ENCODE data around the gene PHOSPHO2. TPM values are rescaled to one million over a fixed set of nuclear protein-coding genes. Genes with fewer than 3 reads are reported as not detected.

Gene PHOSPHO2
- total RNA-seq, 3 donors from 2014 or later: 9.1 to 17.4 (median 16.2) TPM

DNA sequence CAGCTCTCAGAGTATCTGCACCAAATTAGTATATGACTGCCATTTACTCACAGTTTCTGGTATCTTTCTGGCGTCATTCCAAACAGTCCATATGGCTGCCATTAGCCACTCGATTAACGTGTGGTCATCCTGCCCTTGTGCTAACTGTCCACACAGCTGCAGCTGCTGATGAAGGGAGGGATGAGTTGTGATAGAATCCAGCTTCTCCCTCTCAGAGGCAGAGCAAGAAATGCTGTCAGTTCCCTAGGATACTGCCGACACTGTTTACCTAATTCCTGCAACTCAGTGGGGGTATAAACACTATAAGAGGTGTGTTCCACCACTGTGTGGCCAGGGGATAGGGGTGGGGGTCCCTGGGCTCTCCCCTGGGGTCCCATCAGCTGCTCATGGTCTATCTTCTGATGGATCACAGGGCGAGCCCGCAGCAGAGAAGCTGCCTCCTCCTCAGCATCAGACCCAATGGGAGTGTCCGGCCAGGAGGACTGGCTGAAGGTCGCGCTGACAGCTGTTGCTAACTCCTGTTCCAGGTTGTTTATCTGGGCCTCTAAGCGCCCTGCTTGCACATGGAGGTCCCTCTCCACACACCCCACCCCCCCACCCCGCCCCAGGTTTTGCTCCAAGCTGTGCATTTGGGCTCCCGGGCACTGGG, 22.1 kb downstream of the PHOSPHO2 start:
- Histone ChIP-seq H3K36me3 (no peaks in the 10 kb centered on the region), H3K27me3 (no peaks in the 10 kb centered on the region), H3K9me3 (no peaks in the 10 kb centered on the region), H3K4me1 (no peaks in the 10 kb centered on the region), H3K27ac (peak overlapping the region in 1 of 2 donors; percentile 43), H3K4me3 (peak overlapping the region in 1 of 3 donors; percentile 62)
- intact Hi-C loops (cut with DNase I; ENCODE audit: low total_unique reads): no loop called here
- TF ChIP-seq, protein P1, sequence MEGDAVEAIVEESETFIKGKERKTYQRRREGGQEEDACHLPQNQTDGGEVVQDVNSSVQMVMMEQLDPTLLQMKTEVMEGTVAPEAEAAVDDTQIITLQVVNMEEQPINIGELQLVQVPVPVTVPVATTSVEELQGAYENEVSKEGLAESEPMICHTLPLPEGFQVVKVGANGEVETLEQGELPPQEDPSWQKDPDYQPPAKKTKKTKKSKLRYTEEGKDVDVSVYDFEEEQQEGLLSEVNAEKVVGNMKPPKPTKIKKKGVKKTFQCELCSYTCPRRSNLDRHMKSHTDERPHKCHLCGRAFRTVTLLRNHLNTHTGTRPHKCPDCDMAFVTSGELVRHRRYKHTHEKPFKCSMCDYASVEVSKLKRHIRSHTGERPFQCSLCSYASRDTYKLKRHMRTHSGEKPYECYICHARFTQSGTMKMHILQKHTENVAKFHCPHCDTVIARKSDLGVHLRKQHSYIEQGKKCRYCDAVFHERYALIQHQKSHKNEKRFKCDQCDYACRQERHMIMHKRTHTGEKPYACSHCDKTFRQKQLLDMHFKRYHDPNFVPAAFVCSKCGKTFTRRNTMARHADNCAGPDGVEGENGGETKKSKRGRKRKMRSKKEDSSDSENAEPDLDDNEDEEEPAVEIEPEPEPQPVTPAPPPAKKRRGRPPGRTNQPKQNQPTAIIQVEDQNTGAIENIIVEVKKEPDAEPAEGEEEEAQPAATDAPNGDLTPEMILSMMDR (IDR thresholded peaks at IDR 0.05): no peak
- no peak for TF ChIP-seq POLR2AphosphoS5 (IDR thresholded peaks at IDR 0.05)
- TF ChIP-seq POLR2A (IDR thresholded peaks at IDR 0.05): no peak
- no peak for DNase-seq (ENCODE audit: low spot score in 2 of 2)

DNA sequence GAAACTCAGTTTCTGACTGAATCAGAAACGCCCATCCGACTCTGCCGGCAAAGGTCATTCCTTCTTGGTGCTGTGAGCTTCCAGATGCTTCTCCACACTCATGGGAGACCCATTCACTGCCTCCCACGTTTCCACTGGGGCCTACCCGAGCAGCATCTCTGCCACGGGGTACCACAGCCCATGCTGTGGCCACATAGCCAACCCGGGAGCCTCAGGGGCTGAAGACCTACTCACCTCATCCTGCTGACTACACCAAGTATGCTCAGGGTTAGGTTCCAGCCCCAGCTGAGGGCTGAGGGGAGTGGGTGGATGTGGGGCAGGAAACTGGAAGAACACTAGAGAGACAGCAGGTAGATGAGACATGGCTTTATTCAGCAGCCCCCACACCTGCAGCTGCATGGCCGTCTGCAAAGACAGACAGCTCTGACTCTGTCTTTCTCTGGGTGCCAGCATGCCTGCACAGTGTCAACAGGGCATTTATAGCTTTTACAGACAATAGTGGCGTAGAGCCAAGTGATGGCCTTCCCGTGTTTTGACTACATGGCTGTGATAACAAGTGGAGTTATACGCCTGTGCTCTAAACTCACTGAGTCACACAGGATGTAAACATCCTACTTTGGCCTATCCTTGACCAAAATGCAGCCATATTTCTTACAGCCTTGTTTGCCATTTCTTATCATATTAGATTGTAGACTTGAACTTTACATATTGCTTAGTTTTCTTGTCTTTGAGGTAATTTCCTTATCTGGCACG, 22.8 kb downstream of the PHOSPHO2 start:
- H3K4me3 ChIP-seq: no peak overlapping the region
- intact Hi-C loops (cut with DNase I; ENCODE audit: low total_unique reads): no loop called here
- H3K27ac ChIP-seq: peak overlapping the region in 1 of 2 donors; percentile 43
- DNase-seq (ENCODE audit: low spot score in 2 of 2): no peak
- H3K36me3 ChIP-seq: no peaks in the 10 kb centered on the region
- H3K4me1 ChIP-seq: no peaks in the 10 kb centered on the region
- TF ChIP-seq, protein P1 (IDR thresholded peaks at IDR 0.05): no peak
- TF ChIP-seq POLR2A (IDR thresholded peaks at IDR 0.05): no peak
- no peak for TF ChIP-seq POLR2AphosphoS5 (IDR thresholded peaks at IDR 0.05)
- H3K27me3 ChIP-seq: no peaks in the 10 kb centered on the region
- no peaks in the 10 kb centered on the region for H3K9me3 ChIP-seq

DNA sequence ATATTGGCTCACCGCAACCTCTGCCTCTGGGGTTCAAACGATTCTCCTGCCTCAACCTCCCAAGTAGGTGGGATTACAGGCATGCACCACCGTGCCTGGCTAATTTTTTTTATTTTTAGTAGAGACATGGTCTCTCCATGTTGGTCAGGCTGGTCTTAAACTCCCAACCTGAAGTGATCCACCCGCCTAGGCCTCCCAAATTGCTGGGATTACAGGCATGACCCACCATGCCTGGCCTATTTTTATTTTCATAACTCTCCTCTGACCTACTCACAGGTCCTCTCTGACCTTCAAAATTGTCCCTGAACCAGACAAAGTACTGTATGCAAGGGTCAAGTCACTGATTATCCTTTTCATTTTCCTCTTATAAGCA, 23.4 kb downstream of the PHOSPHO2 start:
- H3K27me3 ChIP-seq: no peaks in the 10 kb centered on the region
- no peaks in the 10 kb centered on the region for H3K4me1 ChIP-seq
- intact Hi-C loops (cut with DNase I; ENCODE audit: low total_unique reads): no loop called here
- no peaks in the 10 kb centered on the region for H3K36me3 ChIP-seq
- H3K27ac ChIP-seq: no peak overlapping the region
- TF ChIP-seq POLR2AphosphoS5 (IDR thresholded peaks at IDR 0.05) (no peak), POLR2A (IDR thresholded peaks at IDR 0.05) (no peak)
- TF ChIP-seq, protein P1 (IDR thresholded peaks at IDR 0.05): no peak
- no peak overlapping the region for H3K4me3 ChIP-seq
- no peaks in the 10 kb centered on the region for H3K9me3 ChIP-seq
- DNase-seq (ENCODE audit: low spot score in 2 of 2): no peak

DNA sequence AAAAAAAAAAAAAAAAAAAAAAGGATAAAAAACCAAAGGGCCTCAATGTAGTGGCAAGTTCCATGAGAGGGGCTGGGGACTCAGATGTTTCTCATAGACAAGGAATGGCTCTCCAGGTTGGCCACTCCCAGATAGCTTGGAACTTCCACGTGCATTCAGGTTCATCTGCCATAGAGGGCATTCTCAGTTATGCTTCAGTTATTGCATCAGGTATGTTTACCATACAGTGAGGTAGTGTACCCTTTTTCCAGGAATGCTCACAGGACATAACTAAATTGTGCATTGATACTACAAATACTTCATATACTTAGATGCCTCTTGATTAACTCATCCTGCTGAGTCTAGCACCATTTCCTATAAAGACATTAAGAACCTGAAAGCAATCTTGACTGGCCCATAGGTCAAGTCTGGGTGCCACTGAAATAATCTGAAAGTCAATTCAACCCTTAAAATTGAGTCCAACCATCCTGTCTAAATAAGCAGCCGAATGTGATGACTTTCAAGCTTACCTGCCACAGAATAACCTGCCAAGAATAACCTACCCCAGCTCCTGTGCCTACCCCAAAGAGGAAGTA, 24.7 kb downstream of the PHOSPHO2 start:
- H3K36me3 ChIP-seq: no peaks in the 10 kb centered on the region
- no peak overlapping the region for H3K4me3 ChIP-seq
- DNase-seq (ENCODE audit: low spot score in 2 of 2): no peak
- H3K27me3 ChIP-seq: no peaks in the 10 kb centered on the region
- intact Hi-C loops (cut with DNase I; ENCODE audit: low total_unique reads): no loop called here
- H3K9me3 ChIP-seq: no peaks in the 10 kb centered on the region
- H3K4me1 ChIP-seq: no peaks in the 10 kb centered on the region
- H3K27ac ChIP-seq: no peak overlapping the region
- TF ChIP-seq POLR2A (IDR thresholded peaks at IDR 0.05) (no peak), POLR2AphosphoS5 (IDR thresholded peaks at IDR 0.05) (no peak)
- TF ChIP-seq, protein P1 (IDR thresholded peaks at IDR 0.05): no peak

DNA sequence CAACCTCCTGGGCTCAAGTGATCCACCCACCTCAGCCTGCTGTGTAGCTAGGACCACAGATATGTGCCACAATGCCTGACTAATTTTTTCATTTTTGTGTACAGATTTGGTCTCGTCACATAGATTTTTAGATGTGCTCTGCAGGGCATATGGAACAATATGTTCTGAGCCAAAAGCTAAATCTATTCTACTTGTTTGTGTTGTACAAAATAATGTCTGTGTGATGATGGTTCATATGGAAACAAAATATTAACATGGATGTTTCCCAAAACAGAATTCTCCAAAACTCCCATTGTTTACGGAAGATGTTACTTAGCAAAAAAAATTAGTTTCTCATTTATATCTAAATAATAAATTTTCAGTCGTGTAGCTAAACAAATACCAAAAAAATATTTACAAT, 26.7 kb downstream of the PHOSPHO2 start:
- Histone ChIP-seq H3K9me3 (no peaks in the 10 kb centered on the region), H3K27me3 (no peaks in the 10 kb centered on the region), H3K27ac (no peak overlapping the region), H3K36me3 (no peaks in the 10 kb centered on the region), H3K4me1 (no peaks in the 10 kb centered on the region), H3K4me3 (no peak overlapping the region)
- intact Hi-C loops (cut with DNase I; ENCODE audit: low total_unique reads): no loop called here
- TF ChIP-seq POLR2A (IDR thresholded peaks at IDR 0.05) (no peak), POLR2AphosphoS5 (IDR thresholded peaks at IDR 0.05) (no peak)
- TF ChIP-seq, protein P1 (IDR thresholded peaks at IDR 0.05): no peak
- no peak for DNase-seq (ENCODE audit: low spot score in 2 of 2)
